HEK293T (cell line): ENCODE data around the gene SPOCD1.
A peak's percentile ranks its signal among the peaks of the same experiment; 100 is the strongest.

Source experiments
- CTCF ChIA-PET: fragments of 350-600 bp; formaldehyde crosslinking; extraction: SDS; loops from one replicate; lab custom pipeline; 2021; ENCODE audit warnings: antibody characterized with exemption, inconsistent platforms; lab: Yijun Ruan, JAX
- POLR2A ChIA-PET: fragments of 350-600 bp; formaldehyde crosslinking; extraction: SDS; loops from one replicate; lab custom pipeline; 2020; ENCODE audit warnings: antibody characterized with exemption, inconsistent platforms; lab: Yijun Ruan, JAX
- DNase-seq: peaks from one replicate; pipeline ENCODE4 v3.0.0; 2012; ENCODE audit warnings: mixed read lengths; ENCODE audit errors: extremely low spot score
- ARNT ChIP-seq: fragments of 450-650 bp; IDR thresholded peaks from 2 replicates; pipeline ENCODE4 v1.6.1; 2017; ENCODE audit warnings: mild to moderate bottlenecking
- BHLHE40 ChIP-seq: fragments of 450-650 bp; IDR thresholded peaks from 2 replicates; pipeline ENCODE4 v1.6.1; 2016; ENCODE audit warnings: mild to moderate bottlenecking, moderate library complexity, borderline replicate concordance
- CTBP1 ChIP-seq: fragments of 450-650 bp; IDR thresholded peaks from 2 replicates; pipeline ENCODE4 v1.6.1; 2016; ENCODE audit warnings: borderline replicate concordance
- ELF4 ChIP-seq: fragments of 450-650 bp; IDR thresholded peaks from 2 replicates; pipeline ENCODE4 v1.6.1; 2017; ENCODE audit warnings: antibody characterized with exemption
- FOXA1 ChIP-seq: fragments of 450-650 bp; IDR thresholded peaks from 2 replicates; pipeline ENCODE4 v1.6.1; 2016; ENCODE audit warnings: mild to moderate bottlenecking
- FOXK2 ChIP-seq: fragments of 450-650 bp; IDR thresholded peaks from 2 replicates; pipeline ENCODE4 v1.6.1; 2016; ENCODE audit warnings: mild to moderate bottlenecking
- FOXM1 ChIP-seq: fragments of 450-650 bp; IDR thresholded peaks from 2 replicates; pipeline ENCODE4 v1.6.1; 2017; ENCODE audit warnings: mild to moderate bottlenecking, borderline replicate concordance
- HDGF ChIP-seq: fragments of 450-650 bp; IDR thresholded peaks from 2 replicates; pipeline ENCODE4 v1.6.1; 2017; ENCODE audit warnings: antibody characterized with exemption, borderline replicate concordance
- L3MBTL2 ChIP-seq: fragments of 450-650 bp; conservative IDR thresholded peaks from 2 replicates; pipeline ENCODE4 v1.6.1; 2016; ENCODE audit warnings: mild to moderate bottlenecking
- LEF1 ChIP-seq: fragments of 450-650 bp; IDR thresholded peaks from 2 replicates; pipeline ENCODE4 v1.6.1; 2017; ENCODE audit warnings: mild to moderate bottlenecking, borderline replicate concordance
- NFRKB ChIP-seq: fragments of 450-650 bp; IDR thresholded peaks from 2 replicates; pipeline ENCODE4 v1.6.1; 2016; ENCODE audit warnings: mild to moderate bottlenecking, moderate library complexity
- SP1 ChIP-seq: fragments of 450-650 bp; IDR thresholded peaks from 2 replicates; pipeline ENCODE4 v1.6.1; 2017
- SUZ12 ChIP-seq: fragments of 450-650 bp; IDR thresholded peaks from 2 replicates; pipeline ENCODE4 v1.6.1; 2016; ENCODE audit warnings: mild to moderate bottlenecking
- TARDBP ChIP-seq: fragments of 450-650 bp; IDR thresholded peaks from 2 replicates; pipeline ENCODE4 v1.6.1; 2016
- ZNF384 ChIP-seq: fragments of 450-650 bp; IDR thresholded peaks from 2 replicates; pipeline ENCODE4 v1.6.1; 2016
- TF ChIP-seq, protein P1 (sequence below): fragments of 450-650 bp; IDR thresholded peaks from 2 replicates; pipeline ENCODE4 v1.6.1; 2016

Gene SPOCD1

DNA sequence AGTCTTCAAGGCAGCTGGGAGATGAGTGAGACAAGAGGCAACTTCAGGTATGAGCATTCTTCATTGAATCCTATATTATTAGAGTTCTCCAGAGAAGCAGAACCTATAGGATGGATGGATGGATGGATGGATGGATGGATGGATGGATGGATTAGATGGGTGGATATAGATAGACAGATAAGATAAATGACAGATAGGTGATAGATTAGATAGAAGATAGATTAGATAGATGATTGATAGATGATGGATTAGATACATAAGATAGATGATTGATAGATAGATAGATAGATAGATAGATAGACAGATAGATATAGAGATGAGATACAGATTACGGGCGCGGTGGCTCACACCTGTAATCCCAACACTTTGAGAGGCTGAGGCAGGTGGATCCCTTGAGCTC, 43.2 kb upstream of the SPOCD1 start:
- TF ChIP-seq NFRKB, result no peak
- no peak for TF ChIP-seq L3MBTL2
- TF ChIP-seq FOXM1, result no peak
- TF ChIP-seq, protein P1, sequence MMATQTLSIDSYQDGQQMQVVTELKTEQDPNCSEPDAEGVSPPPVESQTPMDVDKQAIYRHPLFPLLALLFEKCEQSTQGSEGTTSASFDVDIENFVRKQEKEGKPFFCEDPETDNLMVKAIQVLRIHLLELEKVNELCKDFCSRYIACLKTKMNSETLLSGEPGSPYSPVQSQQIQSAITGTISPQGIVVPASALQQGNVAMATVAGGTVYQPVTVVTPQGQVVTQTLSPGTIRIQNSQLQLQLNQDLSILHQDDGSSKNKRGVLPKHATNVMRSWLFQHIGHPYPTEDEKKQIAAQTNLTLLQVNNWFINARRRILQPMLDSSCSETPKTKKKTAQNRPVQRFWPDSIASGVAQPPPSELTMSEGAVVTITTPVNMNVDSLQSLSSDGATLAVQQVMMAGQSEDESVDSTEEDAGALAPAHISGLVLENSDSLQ, result peak; percentile 55; the same call in 1 of the 2 replicates
- no peak for TF ChIP-seq LEF1
- TF ChIP-seq SP1, result no peak
- ChIA-PET CTCF (interaction anchor here (0.6 to 1.1 kb wide), 2 partner anchors 24 to 30 kb away, joined by 4 to 5 read pairs; no protein-coding TSS in a partner anchor), POLR2A (no interaction called here)
- DNase-seq, result no peak

DNA sequence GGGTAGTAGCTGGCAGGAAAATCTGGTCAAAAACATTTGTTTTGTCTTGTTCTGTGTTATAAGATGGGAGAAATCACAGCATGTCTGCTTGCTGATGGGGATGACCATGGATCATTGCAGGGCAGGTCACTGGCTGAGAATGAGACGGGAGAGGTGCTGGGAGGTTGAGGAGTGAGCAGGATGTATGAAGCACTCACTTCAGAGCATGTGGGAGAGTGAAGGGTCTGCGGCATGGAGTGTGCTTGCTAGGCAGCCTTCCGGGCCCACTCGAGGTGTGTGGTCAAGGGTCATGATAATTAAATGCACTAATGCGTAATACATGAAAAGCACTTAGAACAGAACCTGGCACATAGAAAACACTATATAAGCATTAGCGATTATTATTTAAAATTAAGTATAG, 42.0 kb upstream of the SPOCD1 start:
- no peak for DNase-seq
- no peak for TF ChIP-seq SUZ12
- TF ChIP-seq L3MBTL2, result no peak
- TF ChIP-seq FOXK2, result no peak
- no peak for TF ChIP-seq ELF4
- TF ChIP-seq LEF1, result no peak
- no peak for TF ChIP-seq ARNT
- no peak for TF ChIP-seq CTBP1
- TF ChIP-seq SP1, result no peak
- ChIA-PET CTCF (no interaction called here), POLR2A (no interaction called here)

DNA sequence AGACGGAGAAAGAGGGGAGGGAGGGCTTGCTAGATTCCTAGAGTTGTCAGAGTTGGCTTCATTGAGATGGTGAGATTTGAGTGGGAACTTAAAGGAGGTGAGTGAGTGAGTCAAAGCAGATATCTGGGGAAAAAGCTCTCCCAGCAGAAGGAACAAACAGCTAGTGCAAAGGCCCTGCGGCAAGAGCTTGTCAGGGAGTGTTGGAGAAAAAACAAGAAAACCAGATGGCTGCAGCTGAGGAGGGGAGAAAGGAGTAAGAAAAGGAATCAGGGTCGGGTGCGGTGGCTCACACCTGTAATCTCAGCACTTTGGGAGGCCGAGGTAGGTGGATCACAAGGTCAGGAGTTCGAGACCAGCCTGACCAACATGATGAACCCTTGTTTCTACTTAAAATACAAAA, 40.3 kb upstream of the SPOCD1 start:
- DNase-seq, result no peak
- CTCF ChIA-PET, result interaction anchor here (0.6 kb wide), 1 partner anchor 459 kb away, joined by 3 read pairs; no protein-coding TSS in a partner anchor
- no peak for TF ChIP-seq FOXK2
- no peak for TF ChIP-seq SP1
- no peak for TF ChIP-seq TARDBP
- no peak for TF ChIP-seq FOXM1
- no peak for TF ChIP-seq BHLHE40
- TF ChIP-seq ELF4, result no peak
- TF ChIP-seq, protein P1, result no peak
- no peak for TF ChIP-seq ZNF384
- TF ChIP-seq FOXA1, result no peak
- TF ChIP-seq L3MBTL2, result no peak
- TF ChIP-seq SUZ12, result no peak
- no peak for TF ChIP-seq ARNT
- TF ChIP-seq NFRKB, result no peak
- POLR2A ChIA-PET, result no interaction called here

DNA sequence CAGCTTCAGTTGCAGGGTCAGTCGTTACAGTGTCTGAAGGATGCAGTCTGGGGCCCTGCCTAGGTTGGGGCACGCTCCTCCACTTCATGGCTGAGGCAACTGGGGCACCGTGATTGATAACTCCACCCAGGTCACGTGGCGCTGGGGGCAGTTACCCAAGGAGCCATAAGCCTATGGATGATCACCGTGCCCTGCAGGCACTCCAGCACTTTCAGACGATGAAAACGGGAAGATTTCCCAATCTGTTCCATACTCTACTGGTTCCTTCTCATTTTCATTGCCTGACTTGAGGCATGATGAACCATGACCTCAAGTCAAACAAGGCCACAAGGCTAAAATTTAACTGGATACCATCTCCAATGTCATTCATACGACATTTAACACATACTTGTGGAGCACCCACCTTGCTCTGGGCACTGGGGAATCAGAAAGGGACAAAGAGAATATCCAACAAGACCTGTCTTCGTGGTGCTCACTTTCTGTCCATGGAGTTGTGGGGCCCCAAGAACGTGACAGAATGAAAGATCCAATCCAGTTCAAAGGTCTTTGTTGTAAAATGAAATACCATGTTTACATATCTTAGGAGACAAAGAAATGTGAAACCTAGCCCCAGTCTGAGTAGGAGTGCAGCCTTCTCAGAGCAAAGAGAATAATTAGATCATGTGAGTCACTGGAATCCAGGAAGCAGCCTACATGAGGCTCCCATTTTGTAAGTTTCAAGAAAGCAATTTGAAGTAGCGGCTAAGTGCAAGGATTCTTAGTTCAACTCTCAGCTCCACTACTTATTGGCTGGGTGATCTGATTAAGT, 39.4 kb upstream of the SPOCD1 start:
- TF ChIP-seq BHLHE40 (no peak), SUZ12 (no peak), FOXK2 (0 out of 2 replicates have a peak, but pooled peaks have one; percentile 40), L3MBTL2 (peak; percentile 85), NFRKB (no peak), TARDBP (no peak), ELF4 (no peak), SP1 (no peak), CTBP1 (no peak), ARNT (no peak), FOXM1 (no peak), HDGF (no peak)
- TF ChIP-seq, protein P1, result no peak
- ChIA-PET POLR2A (no interaction called here), CTCF (no interaction called here)
- no peak for DNase-seq

DNA sequence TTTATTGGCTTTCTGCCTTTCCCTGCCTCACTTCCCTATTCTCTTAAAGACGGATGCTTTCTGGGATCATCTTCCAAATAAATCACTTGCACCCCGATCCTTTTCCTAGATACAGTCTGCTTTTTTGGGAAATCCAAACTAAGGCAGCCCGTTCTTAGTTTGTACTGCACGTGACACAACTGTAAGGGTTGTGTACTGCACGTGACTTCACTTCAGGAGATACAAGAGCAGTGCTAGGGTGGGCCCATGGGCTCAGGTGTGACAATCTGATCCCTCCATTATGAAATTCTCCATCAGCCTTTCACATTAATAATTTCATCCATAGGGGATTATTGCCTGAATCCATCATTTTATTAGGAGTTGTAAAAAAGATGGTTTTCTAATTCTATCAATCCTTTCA, 33.8 kb upstream of the SPOCD1 start:
- TF ChIP-seq SUZ12 (no peak), FOXM1 (no peak), L3MBTL2 (no peak), NFRKB (no peak), SP1 (no peak)
- TF ChIP-seq, protein P1, result no peak
- ChIA-PET CTCF (no interaction called here), POLR2A (no interaction called here)
- DNase-seq, result no peak

DNA sequence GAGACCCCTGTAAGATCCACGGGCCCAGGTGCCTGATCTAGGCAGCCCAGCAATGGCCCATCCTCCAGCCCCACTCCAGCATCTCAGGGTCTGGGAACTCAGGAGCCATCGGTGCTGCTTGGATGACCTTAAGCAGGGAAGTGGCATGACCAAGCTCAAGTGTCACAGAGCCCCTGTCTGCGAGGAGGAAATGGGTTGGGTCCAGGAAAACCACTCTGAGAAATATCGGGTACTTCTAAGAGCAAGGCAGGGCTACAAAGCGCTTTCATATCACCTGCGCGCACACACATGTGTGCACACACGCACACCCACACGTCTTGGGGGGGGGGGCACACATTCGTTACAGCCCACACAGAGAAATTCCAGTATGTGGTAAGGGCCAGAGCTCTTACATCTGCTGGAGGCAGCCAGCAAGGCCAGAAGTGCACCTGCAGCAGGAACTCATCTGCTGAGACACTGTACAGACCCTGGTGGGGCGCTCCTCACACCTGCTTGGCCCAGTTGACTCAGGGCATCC, 32.6 kb upstream of the SPOCD1 start:
- CTCF ChIA-PET, result interaction anchor here (1.0 kb wide), 1 partner anchor 155 kb away, joined by 3 read pairs; no protein-coding TSS in a partner anchor
- DNase-seq, result no peak
- POLR2A ChIA-PET, result no interaction called here
- TF ChIP-seq SP1, result no peak
- no peak for TF ChIP-seq BHLHE40
